NB4 (cell line): ENCODE data around the gene DDX56.
A peak's percentile ranks its signal among the peaks of the same experiment; 100 is the strongest.

Experiments
- CTCF ChIP-seq: IDR thresholded peaks from one replicate; pipeline ENCODE4 v1.5.1; 2012; ENCODE audit warnings: low read depth, low read length
- MAX ChIP-seq: IDR thresholded peaks from 2 replicates; pipeline ENCODE4 v1.6.1; 2011; ENCODE audit warnings: low read depth, low read length
- MYC ChIP-seq: IDR thresholded peaks from 2 replicates; pipeline ENCODE4 v1.6.1; 2011; ENCODE audit warnings: low read depth, low read length
- POLR2A ChIP-seq: IDR thresholded peaks from 2 replicates; pipeline ENCODE4 v1.6.1; 2011; ENCODE audit warnings: mild to moderate bottlenecking; ENCODE audit not compliant: insufficient read length; ENCODE audit errors: extremely low read depth

- TF ChIP-seq CTCF (no peak), MAX (0 out of 2 replicates have a peak, but pooled peaks have one; percentile 11), POLR2A (no peak), MYC (peak; percentile 28; the same call in 1 of the 2 replicates)
Observed at GRCh38 chr7:44622342-44623151, 48.8 kb upstream of the DDX56 start.
